SK-N-SH treated with all-trans-retinoic acid at 6 μM for 48 hours (cell line): ENCODE data around the gene MRPL34.

Source experiments
- ATAC-seq: fragments of 200-7000 bp; cut with Tn5 transposase; 3 replicates; pipeline ENCODE4 v1.9.1; 2020; ENCODE audit warnings: mild to moderate bottlenecking, moderate library complexity
- ARNTL ChIP-seq: fragments of 450-650 bp; formaldehyde crosslinking; IDR thresholded peaks from 2 replicates; pipeline ENCODE4 v1.5.0; 2020; ENCODE audit warnings: low read depth, mild to moderate bottlenecking, moderate library complexity, borderline replicate concordance
- BACH2 ChIP-seq: fragments of 250-450 bp; sonication (Bioruptor Pico); IDR thresholded peaks from 2 replicates; pipeline ENCODE4 v1.9.0; 2021; ENCODE audit warnings: mild to moderate bottlenecking, borderline replicate concordance
- ESRRG ChIP-seq: fragments of 250-450 bp; sonication (Bioruptor Pico); IDR thresholded peaks from 2 replicates; pipeline ENCODE4 v1.6.1; 2021; ENCODE audit warnings: mild to moderate bottlenecking
- GLIS3 ChIP-seq: fragments of 250-450 bp; sonication (Bioruptor Pico); IDR thresholded peaks from 2 replicates; pipeline ENCODE4 v1.5.0; 2020; ENCODE audit warnings: mild to moderate bottlenecking, moderate library complexity
- ISL1 ChIP-seq: fragments of 250-450 bp; sonication (Bioruptor Pico); IDR thresholded peaks from 2 replicates; pipeline ENCODE4 v2.1.2; 2022; ENCODE audit warnings: mild to moderate bottlenecking, moderate library complexity
- OSR1 ChIP-seq: fragments of 250-450 bp; sonication (Bioruptor Pico); IDR thresholded peaks from 2 replicates; pipeline ENCODE4 v1.8.0; 2022; ENCODE audit warnings: moderate library complexity, mild to moderate bottlenecking, inconsistent platforms
- PPARA ChIP-seq: fragments of 250-450 bp; sonication (Bioruptor Pico); IDR thresholded peaks from 2 replicates; pipeline ENCODE4 v1.5.0; 2020; ENCODE audit warnings: mild to moderate bottlenecking, borderline replicate concordance
- RARB ChIP-seq: fragments of 250-450 bp; sonication (Bioruptor Pico); IDR thresholded peaks from 2 replicates; pipeline ENCODE4 v1.8.0; 2021; ENCODE audit warnings: mild to moderate bottlenecking, moderate library complexity
- SNAI2 ChIP-seq: fragments of 250-450 bp; sonication (Bioruptor Pico); IDR thresholded peaks from 2 replicates; pipeline ENCODE4 v1.5.0; 2020; ENCODE audit warnings: mild to moderate bottlenecking, moderate library complexity
- TOX ChIP-seq: fragments of 250-450 bp; sonication (Bioruptor Pico); IDR thresholded peaks from 2 replicates; pipeline ENCODE4 v1.8.0; 2021; ENCODE audit warnings: mild to moderate bottlenecking, moderate library complexity, borderline replicate concordance
- ZC3H10 ChIP-seq: fragments of 250-450 bp; sonication (Bioruptor Pico); IDR thresholded peaks from 2 replicates; pipeline ENCODE4 v1.5.1; 2021; ENCODE audit warnings: mild to moderate bottlenecking, moderate library complexity
- ZFP3 ChIP-seq: fragments of 250-450 bp; sonication (Bioruptor Pico); IDR thresholded peaks from 2 replicates; pipeline ENCODE4 v1.5.0; 2020; ENCODE audit warnings: mild to moderate bottlenecking, moderate library complexity
- ZFP30 ChIP-seq: fragments of 450-650 bp; formaldehyde crosslinking; IDR thresholded peaks from 2 replicates; pipeline ENCODE4 v1.5.0; 2022; ENCODE audit warnings: mild to moderate bottlenecking, moderate library complexity
- ZNF565 ChIP-seq: fragments of 450-650 bp; formaldehyde crosslinking; conservative IDR thresholded peaks from 2 replicates; pipeline ENCODE4 v1.5.0; 2020; ENCODE audit warnings: low read depth, mild to moderate bottlenecking, moderate library complexity
- ZNF70 ChIP-seq: fragments of 450-650 bp; formaldehyde crosslinking; IDR thresholded peaks from 2 replicates; pipeline ENCODE4 v1.5.0; 2020; ENCODE audit warnings: mild to moderate bottlenecking, moderate library complexity
- ZNF8 ChIP-seq: fragments of 450-650 bp; formaldehyde crosslinking; IDR thresholded peaks from 2 replicates; pipeline ENCODE4 v1.5.0; 2020; ENCODE audit warnings: mild to moderate bottlenecking, moderate library complexity
- TF ChIP-seq, protein P1 (sequence below): fragments of 250-450 bp; sonication (Bioruptor Pico); IDR thresholded peaks from 2 replicates; pipeline ENCODE4 v1.8.0; 2020; ENCODE audit warnings: mild to moderate bottlenecking, moderate library complexity, borderline replicate concordance
- TF ChIP-seq, protein P2 (sequence below): fragments of 250-450 bp; sonication (Bioruptor Pico); IDR thresholded peaks from 2 replicates; pipeline ENCODE4 v1.5.0; 2020; ENCODE audit warnings: mild to moderate bottlenecking, moderate library complexity
- TF ChIP-seq, protein P3 (sequence below): fragments of 250-450 bp; sonication (Bioruptor Pico); IDR thresholded peaks from 2 replicates; pipeline ENCODE4 v1.5.1; 2021; ENCODE audit warnings: mild to moderate bottlenecking, moderate library complexity
- TF ChIP-seq, protein P4 (sequence below): fragments of 250-450 bp; sonication (Bioruptor Pico); IDR thresholded peaks from 2 replicates; pipeline ENCODE4 v1.5.1; 2020; ENCODE audit warnings: low read depth, mild to moderate bottlenecking, moderate library complexity

Gene MRPL34

GRCh38 chr19:17326595-17326966 is 20.9 kb downstream of the MRPL34 start:
- ATAC-seq = no peak
- TF ChIP-seq ZFP3 (CRISPR knock-in tag) = no peak
- no peak for TF ChIP-seq ZNF565
- no peak for TF ChIP-seq GLIS3 (CRISPR knock-in tag)
- TF ChIP-seq OSR1 (CRISPR knock-in tag) = no peak
- TF ChIP-seq ISL1 (CRISPR knock-in tag) = no peak
- TF ChIP-seq ARNTL (CRISPR knock-in tag) = no peak
- TF ChIP-seq ZC3H10 (CRISPR knock-in tag) = no peak
- TF ChIP-seq PPARA = no peak
- TF ChIP-seq, protein P1, sequence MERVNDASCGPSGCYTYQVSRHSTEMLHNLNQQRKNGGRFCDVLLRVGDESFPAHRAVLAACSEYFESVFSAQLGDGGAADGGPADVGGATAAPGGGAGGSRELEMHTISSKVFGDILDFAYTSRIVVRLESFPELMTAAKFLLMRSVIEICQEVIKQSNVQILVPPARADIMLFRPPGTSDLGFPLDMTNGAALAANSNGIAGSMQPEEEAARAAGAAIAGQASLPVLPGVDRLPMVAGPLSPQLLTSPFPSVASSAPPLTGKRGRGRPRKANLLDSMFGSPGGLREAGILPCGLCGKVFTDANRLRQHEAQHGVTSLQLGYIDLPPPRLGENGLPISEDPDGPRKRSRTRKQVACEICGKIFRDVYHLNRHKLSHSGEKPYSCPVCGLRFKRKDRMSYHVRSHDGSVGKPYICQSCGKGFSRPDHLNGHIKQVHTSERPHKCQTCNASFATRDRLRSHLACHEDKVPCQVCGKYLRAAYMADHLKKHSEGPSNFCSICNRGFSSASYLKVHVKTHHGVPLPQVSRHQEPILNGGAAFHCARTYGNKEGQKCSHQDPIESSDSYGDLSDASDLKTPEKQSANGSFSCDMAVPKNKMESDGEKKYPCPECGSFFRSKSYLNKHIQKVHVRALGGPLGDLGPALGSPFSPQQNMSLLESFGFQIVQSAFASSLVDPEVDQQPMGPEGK (CRISPR knock-in tag) = no peak
- TF ChIP-seq ZFP30 = no peak

- TF ChIP-seq, protein P2, sequence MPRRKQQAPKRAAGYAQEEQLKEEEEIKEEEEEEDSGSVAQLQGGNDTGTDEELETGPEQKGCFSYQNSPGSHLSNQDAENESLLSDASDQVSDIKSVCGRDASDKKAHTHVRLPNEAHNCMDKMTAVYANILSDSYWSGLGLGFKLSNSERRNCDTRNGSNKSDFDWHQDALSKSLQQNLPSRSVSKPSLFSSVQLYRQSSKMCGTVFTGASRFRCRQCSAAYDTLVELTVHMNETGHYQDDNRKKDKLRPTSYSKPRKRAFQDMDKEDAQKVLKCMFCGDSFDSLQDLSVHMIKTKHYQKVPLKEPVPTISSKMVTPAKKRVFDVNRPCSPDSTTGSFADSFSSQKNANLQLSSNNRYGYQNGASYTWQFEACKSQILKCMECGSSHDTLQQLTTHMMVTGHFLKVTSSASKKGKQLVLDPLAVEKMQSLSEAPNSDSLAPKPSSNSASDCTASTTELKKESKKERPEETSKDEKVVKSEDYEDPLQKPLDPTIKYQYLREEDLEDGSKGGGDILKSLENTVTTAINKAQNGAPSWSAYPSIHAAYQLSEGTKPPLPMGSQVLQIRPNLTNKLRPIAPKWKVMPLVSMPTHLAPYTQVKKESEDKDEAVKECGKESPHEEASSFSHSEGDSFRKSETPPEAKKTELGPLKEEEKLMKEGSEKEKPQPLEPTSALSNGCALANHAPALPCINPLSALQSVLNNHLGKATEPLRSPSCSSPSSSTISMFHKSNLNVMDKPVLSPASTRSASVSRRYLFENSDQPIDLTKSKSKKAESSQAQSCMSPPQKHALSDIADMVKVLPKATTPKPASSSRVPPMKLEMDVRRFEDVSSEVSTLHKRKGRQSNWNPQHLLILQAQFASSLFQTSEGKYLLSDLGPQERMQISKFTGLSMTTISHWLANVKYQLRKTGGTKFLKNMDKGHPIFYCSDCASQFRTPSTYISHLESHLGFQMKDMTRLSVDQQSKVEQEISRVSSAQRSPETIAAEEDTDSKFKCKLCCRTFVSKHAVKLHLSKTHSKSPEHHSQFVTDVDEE (CRISPR knock-in tag) = no peak
- TF ChIP-seq ARNTL (CRISPR knock-in tag) = no peak
- ATAC-seq = no peak
Measured at GRCh38 chr19:17327068-17327653, 21.5 kb downstream of the MRPL34 start.

DNA sequence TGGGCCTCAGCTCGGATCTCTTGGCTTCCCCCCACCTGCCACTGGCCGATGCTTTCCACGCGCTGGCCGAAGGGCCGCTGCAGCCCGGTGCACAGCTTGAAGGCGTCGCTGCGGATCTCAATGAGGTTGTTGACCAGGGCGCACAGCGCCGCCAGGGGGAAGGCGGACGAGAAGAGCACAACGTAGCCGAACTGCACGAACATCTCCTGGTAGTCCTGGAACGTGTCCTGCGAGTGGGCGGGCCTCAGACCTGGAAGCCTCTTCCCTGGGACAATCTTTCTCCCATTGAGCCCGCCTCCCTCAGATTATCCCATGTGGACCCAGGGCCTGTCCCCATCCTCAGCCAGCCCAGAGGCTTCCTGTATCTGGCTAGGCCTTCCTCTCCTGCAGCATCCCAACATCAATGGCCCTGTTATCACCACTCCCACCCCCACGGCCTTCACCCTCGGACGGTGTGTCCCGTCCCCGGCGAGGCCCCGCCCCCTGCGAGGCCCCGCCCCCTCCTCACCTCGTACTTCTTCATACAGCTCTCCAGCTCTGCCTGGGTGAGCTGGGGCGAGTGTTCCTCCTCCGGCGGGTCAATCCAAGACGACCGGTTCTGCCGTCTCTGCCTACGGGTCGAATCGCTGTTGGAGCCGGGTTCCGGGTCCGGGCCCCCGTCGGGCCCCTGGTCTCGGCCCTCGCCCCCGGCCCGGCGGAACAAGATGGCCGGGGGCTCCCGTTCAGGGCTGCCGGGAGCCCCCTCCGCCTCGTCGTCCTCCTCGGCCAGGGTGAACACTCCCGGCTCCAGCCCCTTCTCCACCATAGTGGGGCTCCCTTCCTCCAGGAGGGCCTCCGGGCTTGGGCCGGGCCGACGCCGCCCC is 22.2 kb downstream of the MRPL34 start:
- TF ChIP-seq, protein P1 (CRISPR knock-in tag) = no peak
- TF ChIP-seq ZNF70 (CRISPR knock-in tag) (no peak), ZC3H10 (CRISPR knock-in tag) (no peak), GLIS3 (CRISPR knock-in tag) (no peak), TOX (CRISPR knock-in tag) (no peak), RARB (CRISPR knock-in tag) (no peak), SNAI2 (CRISPR knock-in tag) (no peak), ISL1 (CRISPR knock-in tag) (no peak), OSR1 (CRISPR knock-in tag) (no peak), ARNTL (CRISPR knock-in tag) (no peak), ZNF8 (CRISPR knock-in tag) (no peak), BACH2 (CRISPR knock-in tag) (no peak), ZNF565 (no peak), ZFP3 (CRISPR knock-in tag) (no peak), ESRRG (CRISPR knock-in tag) (no peak)
- TF ChIP-seq, protein P3, sequence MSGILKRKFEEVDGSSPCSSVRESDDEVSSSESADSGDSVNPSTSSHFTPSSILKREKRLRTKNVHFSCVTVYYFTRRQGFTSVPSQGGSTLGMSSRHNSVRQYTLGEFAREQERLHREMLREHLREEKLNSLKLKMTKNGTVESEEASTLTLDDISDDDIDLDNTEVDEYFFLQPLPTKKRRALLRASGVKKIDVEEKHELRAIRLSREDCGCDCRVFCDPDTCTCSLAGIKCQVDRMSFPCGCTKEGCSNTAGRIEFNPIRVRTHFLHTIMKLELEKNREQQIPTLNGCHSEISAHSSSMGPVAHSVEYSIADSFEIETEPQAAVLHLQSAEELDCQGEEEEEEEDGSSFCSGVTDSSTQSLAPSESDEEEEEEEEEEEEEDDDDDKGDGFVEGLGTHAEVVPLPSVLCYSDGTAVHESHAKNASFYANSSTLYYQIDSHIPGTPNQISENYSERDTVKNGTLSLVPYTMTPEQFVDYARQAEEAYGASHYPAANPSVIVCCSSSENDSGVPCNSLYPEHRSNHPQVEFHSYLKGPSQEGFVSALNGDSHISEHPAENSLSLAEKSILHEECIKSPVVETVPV = no peak
- TF ChIP-seq, protein P4, sequence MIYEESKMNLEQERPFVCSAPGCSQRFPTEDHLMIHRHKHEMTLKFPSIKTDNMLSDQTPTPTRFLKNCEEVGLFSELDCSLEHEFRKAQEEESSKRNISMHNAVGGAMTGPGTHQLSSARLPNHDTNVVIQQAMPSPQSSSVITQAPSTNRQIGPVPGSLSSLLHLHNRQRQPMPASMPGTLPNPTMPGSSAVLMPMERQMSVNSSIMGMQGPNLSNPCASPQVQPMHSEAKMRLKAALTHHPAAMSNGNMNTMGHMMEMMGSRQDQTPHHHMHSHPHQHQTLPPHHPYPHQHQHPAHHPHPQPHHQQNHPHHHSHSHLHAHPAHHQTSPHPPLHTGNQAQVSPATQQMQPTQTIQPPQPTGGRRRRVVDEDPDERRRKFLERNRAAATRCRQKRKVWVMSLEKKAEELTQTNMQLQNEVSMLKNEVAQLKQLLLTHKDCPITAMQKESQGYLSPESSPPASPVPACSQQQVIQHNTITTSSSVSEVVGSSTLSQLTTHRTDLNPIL (CRISPR knock-in tag) = no peak
- TF ChIP-seq, protein P2 (CRISPR knock-in tag) = no peak
- ATAC-seq = peak; percentile 32; the same call in 2 of the 3 replicates
